ENCODE data around the gene CRYBB1. TPM values are rescaled to one million over a fixed set of nuclear protein-coding genes. Genes with fewer than 3 reads are reported as not detected.
A peak's percentile ranks its signal among the peaks of the same experiment; 100 is the strongest.

The CRYBB1 gene
- total and polyA plus RNA-seq, 9 donors, result 0.26 to 1.4 (median 0.37) TPM; not detected in 2

GRCh38 chr22:26587991-26588613 is 29.7 kb downstream of the CRYBB1 start:
- peaks cover 2% of the 10 kb centered on the region for H3K4me1 ChIP-seq (ENCODE audit: insufficient read depth)
- H3K36me3 ChIP-seq, result no peaks in the 10 kb centered on the region
- H3K27ac ChIP-seq, result no peak overlapping the region
- intact Hi-C loops (cut with DNase I), result loop anchor here in 1 of 4 donors (10.0 kb wide), 1 partner anchor 103 kb away; the partner anchor contains the start of genes HPS4 and SRRD
- 78 to 96% (median 91%) methylated on average over 4 of the region's 4 CpGs for WGBS, 3 donors
- no peak overlapping the region for H3K4me3 ChIP-seq
- no peaks in the 10 kb centered on the region for H3K9me3 ChIP-seq
- TF ChIP-seq CTCF (IDR thresholded peaks at IDR 0.05) (no peak), POLR2A (IDR thresholded peaks at IDR 0.05) (no peak), EP300 (IDR thresholded peaks at IDR 0.05) (no peak)
- DNase-seq, result no peak
- H3K27me3 ChIP-seq, result no peaks in the 10 kb centered on the region

DNA sequence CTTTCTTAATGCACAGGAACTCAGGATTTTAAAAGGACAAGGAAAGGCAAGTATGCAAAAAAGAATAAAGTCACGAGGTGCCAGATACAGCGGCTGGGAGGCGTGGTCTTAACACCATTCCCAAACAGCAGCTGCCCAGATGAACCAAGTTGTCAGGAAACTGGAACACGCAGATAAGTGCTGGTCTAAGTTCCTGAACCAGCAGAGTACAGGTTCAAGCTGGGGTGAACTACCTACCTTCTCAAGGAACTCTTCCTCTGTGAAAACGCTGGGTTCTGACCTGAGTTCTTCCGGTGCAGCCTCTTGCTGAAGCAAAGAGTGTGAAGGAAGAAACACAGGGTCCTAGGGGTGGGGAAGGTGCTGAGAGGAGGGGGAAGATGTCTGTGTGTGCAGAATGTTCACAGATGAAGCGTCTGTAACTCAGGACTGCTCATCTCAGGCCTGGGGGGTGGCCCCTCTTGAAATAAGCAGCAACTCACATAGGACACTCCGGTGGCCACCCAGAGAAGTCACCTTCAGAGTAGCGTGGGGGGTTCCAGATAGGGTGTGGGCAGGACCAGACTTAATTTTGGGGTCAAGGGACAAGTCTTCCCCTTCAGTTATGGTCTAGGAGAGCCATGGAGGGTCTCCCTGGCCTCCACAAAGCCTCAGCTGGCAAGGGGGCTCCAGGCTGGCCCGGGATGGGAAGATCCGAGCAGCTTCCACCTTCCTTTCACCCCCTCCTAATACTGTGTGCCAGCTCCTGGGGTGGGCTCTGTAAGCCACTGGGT is 31.1 kb downstream of the CRYBB1 start:
- H3K36me3 ChIP-seq, result no peaks in the 10 kb centered on the region
- no peak for DNase-seq
- no peaks in the 10 kb centered on the region for H3K9me3 ChIP-seq
- H3K27ac ChIP-seq, result no peak overlapping the region
- H3K27me3 ChIP-seq, result no peaks in the 10 kb centered on the region
- TF ChIP-seq CTCF (IDR thresholded peaks at IDR 0.05), result no peak
- no peak for TF ChIP-seq POLR2A (IDR thresholded peaks at IDR 0.05)
- no peak for TF ChIP-seq EP300 (IDR thresholded peaks at IDR 0.05)
- H3K4me1 ChIP-seq (ENCODE audit: insufficient read depth), result peaks cover 2% of the 10 kb centered on the region
- 69 to 73% (median 73%) methylated on average over 11 of the region's 11 CpGs for WGBS, 3 donors
- intact Hi-C loops (cut with DNase I), result loop anchor here in 1 of 4 donors (10.0 kb wide), 1 partner anchor 102 kb away; the partner anchor contains the start of genes HPS4 and SRRD
- H3K4me3 ChIP-seq, result no peak overlapping the region

DNA sequence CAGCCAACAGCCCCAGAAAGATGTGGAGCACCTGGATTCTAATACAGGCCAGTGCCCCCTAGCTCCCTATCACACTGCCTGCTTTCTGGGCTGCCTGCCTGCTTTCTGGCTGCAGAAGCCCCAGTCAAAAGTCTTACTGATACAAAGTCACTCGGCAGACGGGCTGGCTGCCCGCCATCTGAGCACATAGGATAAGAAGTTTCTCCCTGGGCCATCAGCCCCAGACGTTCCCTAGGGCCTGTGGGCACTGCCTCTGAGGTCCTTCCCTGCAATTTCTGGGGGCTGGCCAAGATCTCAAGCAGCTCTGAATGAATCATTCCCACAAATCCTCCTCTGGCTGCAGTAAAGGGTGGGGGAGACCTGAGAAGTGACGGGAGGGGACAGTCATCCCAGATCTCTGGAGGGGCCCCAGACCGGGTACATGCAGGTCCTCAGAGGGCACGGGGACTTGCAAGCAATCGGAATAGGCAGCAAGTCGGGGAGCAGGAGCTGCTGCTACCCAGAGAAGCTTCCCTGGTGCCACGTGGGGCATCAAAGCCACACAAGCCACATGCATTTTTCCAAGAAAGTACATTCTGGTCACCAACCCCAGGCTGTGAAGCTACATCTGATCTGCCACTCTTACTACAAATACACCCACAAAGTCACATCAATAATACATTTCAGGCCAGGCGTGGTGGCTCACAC is 32.6 kb downstream of the CRYBB1 start:
- Histone ChIP-seq H3K27me3 (no peaks in the 10 kb centered on the region), H3K27ac (no peak overlapping the region), H3K9me3 (no peaks in the 10 kb centered on the region), H3K36me3 (no peaks in the 10 kb centered on the region), H3K4me1 (ENCODE audit: insufficient read depth) (no peaks in the 10 kb centered on the region), H3K4me3 (no peak overlapping the region)
- no peak for TF ChIP-seq CTCF (IDR thresholded peaks at IDR 0.05)
- TF ChIP-seq POLR2A (IDR thresholded peaks at IDR 0.05), result no peak
- peak; percentile 37 to 62 (median 47) for DNase-seq
- 35 to 50% (median 47%) methylated on average over 11 of the region's 11 CpGs for WGBS, 3 donors
- intact Hi-C loops (cut with DNase I), result loop anchor here in 1 of 4 donors (10.0 kb wide), 1 partner anchor 100 kb away; the partner anchor contains the start of genes HPS4 and SRRD

- WGBS, 3 donors, result 54 to 57% (median 55%) methylated on average over 4 of the region's 4 CpGs
- H3K27ac ChIP-seq, result no peak overlapping the region
- H3K36me3 ChIP-seq, result no peaks in the 10 kb centered on the region
- DNase-seq, result no peak
- H3K4me3 ChIP-seq, result no peak overlapping the region
- TF ChIP-seq EP300 (IDR thresholded peaks at IDR 0.05) (no peak), CTCF (IDR thresholded peaks at IDR 0.05) (no peak), POLR2A (IDR thresholded peaks at IDR 0.05) (no peak)
- no peaks in the 10 kb centered on the region for H3K27me3 ChIP-seq
- H3K4me1 ChIP-seq (ENCODE audit: insufficient read depth), result no peaks in the 10 kb centered on the region
- intact Hi-C loops (cut with DNase I), result loop anchor here in 1 of 4 donors (10.0 kb wide), 1 partner anchor 99 kb away; the partner anchor contains the start of genes HPS4 and SRRD
- no peaks in the 10 kb centered on the region for H3K9me3 ChIP-seq
Observed at GRCh38 chr22:26584010-26584409, 33.8 kb downstream of the CRYBB1 start.
